Measurements from ENCODE around the gene ARHGAP19. TPM values are rescaled to one million over a fixed set of nuclear protein-coding genes. Genes with fewer than 3 reads are reported as not detected.
A peak's percentile ranks its signal among the peaks of the same experiment; 100 is the strongest.

ARHGAP19 gene
- polyA plus RNA-seq: 1 to 10 TPM; 1.7 to 4.8 (median 2.4) TPM

DNA sequence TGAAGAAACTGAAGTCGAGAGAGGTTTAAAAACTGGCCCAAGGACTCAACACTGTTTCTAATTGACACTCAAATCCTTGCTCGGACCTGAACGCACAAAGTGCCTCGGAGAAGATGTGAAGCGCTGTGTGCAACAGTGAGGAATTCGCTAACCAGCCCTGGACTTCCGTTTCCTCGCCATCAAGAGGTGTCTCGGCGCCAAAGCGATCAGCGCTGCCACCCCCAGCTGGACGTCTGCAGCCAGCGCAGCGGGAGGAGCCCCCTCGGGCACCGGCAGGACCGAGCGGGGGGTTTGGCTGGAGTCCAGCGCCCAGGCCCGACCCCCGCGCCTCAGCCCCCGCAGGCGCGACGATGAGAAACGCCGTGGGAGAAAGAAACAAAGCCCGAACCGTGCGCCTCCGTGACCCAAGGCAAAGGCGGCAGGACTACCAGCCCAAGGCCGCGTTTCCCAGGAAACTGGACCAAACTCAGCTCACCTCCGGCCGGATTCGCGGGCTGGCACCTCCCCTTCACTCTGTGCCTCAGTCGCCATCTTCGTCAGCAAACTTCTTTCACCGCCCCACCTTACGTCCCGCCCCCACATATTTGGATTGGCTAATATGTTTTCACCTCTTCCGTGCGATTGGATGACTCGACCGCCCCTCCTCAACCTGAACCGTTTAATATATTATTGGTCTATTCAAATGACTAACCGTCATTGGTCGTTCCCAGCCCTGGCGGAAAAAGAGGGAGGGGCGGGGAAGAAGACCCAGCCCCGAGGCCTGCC is at the start of gene ARHGAP19:
Gene ARHGAP19 (minus strand): TSS at position 541 of the 765 bp plus-strand sequence. CDS start 10 bp downstream, at position 531.
- 0 to 1% (median 0%) methylated on average over 55 of the region's 55 CpGs for WGBS, 3 donors
- H3K27ac ChIP-seq (ENCODE audit: low read depth, low read length): no peak within 1 kb of the TSS

- H3K27ac ChIP-seq (ENCODE audit: low read depth, low read length): no peak overlapping the region
- WGBS, 3 donors: 73 to 78% (median 77%) methylated on average over 2 of the region's 2 CpGs
Observed at GRCh38 chr10:97341416-97341815, 49.0 kb upstream of the ARHGAP19 start.

- no peak overlapping the region for H3K27ac ChIP-seq (ENCODE audit: low read depth, low read length)
Observed at GRCh38 chr10:97338041-97338440, 45.6 kb upstream of the ARHGAP19 start.

GRCh38 chr10:97336942-97337831 is 44.8 kb upstream of the ARHGAP19 start:
- WGBS, 3 donors: 24 to 38% (median 34%) methylated on average over 11 of the region's 11 CpGs
- no peak overlapping the region for H3K27ac ChIP-seq (ENCODE audit: low read depth, low read length)

More at GRCh38 chr10:97338041-97338440, 45.6 kb upstream of the ARHGAP19 start:
- WGBS, 3 donors: 47 to 56% (median 50%) methylated on average over 5 of the region's 5 CpGs

- H3K27ac ChIP-seq (ENCODE audit: low read depth, low read length): no peak overlapping the region
Observed at GRCh38 chr10:97336446-97336845, 44.0 kb upstream of the ARHGAP19 start.

DNA sequence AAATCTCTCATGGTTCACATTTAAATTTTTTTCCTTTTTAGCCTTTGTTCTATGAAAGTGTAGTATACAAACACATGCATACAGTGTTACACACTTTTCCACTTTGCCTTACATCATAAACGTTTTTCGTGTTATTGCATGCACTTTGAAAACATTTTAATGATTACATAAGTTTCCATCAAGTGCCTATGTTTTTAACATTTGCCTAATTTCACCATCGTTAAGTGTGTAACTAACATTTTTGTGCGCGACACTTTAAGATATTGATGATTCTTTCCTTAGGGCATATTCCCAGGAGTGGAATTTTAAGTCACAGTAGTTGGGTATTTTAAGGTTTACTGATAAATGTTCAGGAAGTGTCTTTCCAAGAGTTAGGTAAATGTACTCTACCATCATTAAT is 43.6 kb upstream of the ARHGAP19 start:
- 39 to 47% (median 42%) methylated on average over 5 of the region's 5 CpGs for WGBS, 3 donors
- no peak overlapping the region for H3K27ac ChIP-seq (ENCODE audit: low read depth, low read length)

More at GRCh38 chr10:97336446-97336845, 44.0 kb upstream of the ARHGAP19 start:
- 34 to 41% (median 38%) methylated on average over 5 of the region's 5 CpGs for WGBS, 3 donors

GRCh38 chr10:97335188-97335619 is 42.8 kb upstream of the ARHGAP19 start:
- whole genome bisulfite sequencing, 3 donors: 5 to 9% (median 6%) methylated on average over 25 of the region's 25 CpGs
- no peak overlapping the region for H3K27ac ChIP-seq (ENCODE audit: low read depth, low read length)

DNA sequence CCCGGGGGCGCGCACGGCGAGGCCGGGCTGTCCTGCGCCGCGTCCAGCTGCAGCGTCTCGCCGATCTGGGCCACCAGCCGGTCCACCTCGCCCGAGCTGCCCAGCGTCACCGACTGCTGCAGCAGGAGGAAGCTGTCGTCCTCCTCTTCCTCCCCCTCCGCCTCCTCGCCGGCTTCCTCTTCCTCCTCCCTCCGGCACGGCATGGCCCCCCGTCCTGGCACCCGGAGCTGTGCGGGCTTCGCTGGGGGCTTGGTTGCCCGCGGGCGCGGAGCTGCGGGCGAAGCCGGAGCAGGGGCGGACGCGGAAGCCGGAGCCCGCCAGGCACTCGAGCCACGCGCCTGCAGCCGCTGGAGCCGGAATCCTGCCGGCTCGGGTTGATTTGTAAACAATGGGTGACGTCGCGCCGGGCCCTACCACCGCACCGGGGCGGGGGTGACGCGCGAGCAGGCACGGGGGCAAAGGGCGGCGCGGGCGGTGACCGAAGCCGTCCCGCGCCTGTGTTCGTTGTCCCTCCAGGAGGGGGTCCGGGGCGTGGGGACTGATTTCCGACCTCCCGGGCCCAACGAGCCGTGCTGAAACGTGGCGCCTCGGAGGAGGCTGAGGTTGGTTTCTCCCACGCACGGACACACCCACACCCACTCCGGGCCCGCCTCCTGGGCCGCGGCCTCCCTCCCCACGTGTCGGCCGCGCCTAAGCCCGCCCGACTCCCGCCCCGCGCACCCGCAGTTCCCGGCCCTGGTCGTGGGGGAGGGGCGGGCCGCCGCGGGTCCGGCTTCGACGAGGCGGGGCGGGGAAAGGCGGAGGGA is 42.1 kb upstream of the ARHGAP19 start, which contains the start of gene FRAT2:
Gene FRAT2 (minus strand): TSS at position 360 of the 806 bp plus-strand sequence. CDS start 157 bp downstream, at position 203.
- 0% methylated on average over 77 to 102 of the region's 103 CpGs for WGBS, 3 donors
- peak within 1 kb of the TSS; percentile 38 for H3K27ac ChIP-seq (ENCODE audit: low read depth, low read length)

DNA sequence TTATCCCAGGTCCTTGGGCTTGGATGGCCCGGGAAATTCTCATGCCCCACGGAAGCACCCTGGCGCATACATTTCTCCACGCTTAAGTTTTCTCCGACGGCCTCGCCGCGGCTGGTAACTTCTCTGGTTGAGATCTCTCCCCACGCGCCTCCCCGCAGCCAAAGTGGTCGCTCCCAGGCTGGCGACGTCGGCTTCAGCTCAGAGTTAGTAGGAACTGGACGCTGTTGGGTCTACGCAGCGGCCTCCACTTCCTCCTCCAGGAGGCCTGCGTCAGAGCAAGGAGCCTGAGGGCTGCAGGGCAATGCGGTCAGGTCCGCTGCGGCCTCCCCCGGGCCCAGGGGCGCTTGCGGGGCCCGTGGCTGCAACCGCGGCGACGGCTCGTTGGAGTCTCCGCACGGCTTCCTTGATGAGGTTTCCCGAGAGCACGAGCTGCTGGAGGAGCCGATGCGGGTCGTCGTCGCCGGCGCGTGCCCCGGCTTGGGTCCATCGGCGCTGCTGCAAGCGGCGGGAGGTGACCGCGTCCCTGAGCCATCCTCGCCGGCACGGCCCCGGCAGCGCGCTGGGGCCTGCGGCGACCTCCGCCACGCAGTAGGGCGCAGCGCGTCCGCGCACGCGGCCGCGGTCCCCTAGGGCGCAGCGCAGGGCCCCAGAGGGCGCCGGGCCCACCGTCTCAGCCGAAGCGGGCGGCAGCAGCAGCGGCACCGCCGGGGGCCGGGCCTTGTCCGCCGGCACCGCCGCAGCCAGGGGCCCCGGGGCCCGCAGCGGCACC is 41.3 kb upstream of the ARHGAP19 start:
- 0 to 1% (median 1%) methylated on average over 75 to 89 of the region's 89 CpGs for WGBS, 3 donors
- H3K27ac ChIP-seq (ENCODE audit: low read depth, low read length): peak overlapping the region; percentile 11

DNA sequence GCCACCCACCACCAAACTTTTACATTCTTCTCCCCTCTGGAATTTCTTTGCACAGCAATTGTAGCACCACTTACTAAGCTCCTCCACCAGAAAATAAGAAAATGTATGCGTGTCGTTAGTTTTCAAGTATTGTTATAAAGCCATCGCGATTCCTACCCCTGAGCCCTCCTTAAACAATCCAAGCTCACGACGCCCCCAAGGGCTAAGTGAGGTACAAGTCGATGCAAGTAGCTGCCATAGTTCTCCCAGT is 40.8 kb upstream of the ARHGAP19 start:
- 1 to 3% (median 1%) methylated on average over 7 of the region's 7 CpGs for WGBS, 3 donors
- H3K27ac ChIP-seq (ENCODE audit: low read depth, low read length): peak overlapping the region; percentile 11

DNA sequence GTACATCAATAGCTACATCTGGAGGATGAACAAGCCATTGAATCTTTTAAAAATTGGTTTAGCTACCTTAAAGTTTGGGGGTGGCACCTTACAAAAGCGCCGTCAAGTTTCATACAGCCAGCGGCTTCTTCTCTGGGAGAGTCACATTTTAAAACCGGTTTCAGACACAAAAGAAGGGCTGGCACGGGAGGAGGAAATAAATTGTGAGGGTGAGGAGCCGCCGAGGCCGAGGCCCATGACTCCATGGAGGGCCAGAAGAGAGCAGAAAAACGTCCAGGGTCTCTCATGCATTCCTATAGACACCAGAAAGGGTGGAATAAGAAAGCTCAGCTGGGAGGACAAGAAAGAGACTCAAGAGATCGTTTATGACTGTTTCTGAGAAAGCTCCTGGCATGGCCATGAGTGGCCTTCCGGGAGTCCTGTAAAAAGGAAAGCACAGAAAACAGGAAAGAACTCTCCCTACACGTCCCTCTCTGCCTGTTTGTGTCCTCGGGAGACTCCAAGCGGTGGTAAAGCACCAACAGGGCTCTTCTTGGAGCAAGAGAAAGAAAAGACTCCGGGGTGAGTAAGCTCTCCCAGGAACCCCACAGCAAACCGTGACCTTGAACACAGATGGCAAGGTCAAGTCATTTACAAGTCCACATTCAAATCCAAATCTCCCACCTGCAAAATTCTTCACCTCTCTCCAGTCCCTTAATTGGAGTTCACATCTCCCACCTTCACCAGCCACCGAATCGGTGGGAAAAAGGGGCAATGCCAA is 40.3 kb upstream of the ARHGAP19 start:
- peak overlapping the region; percentile 11 for H3K27ac ChIP-seq (ENCODE audit: low read depth, low read length)
- 11 to 17% (median 12%) methylated on average over 18 of the region's 18 CpGs for WGBS, 3 donors

- 66 to 73% (median 73%) methylated on average over 6 of the region's 6 CpGs for WGBS, 3 donors
- H3K27ac ChIP-seq (ENCODE audit: low read depth, low read length): no peak overlapping the region
Observed at GRCh38 chr10:97331153-97331703, 38.8 kb upstream of the ARHGAP19 start.

DNA sequence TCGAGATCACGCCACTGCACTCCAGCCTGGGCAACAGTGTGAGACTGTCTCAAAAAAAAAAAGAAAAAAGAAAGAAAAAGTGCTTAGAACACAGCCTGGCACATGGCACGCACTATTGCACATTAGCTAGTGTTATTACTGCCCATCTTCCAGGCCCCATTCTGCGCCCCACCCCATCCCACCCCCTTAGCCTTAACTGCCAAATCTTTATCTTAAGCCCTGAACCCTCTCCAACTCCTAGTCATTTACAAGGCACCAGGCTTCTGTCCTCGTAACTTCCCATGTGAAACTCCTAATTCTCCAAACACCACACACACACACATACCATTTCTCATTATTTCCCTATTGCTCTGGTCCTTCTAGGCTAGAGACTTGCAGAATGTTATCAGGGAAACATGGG is 37.3 kb upstream of the ARHGAP19 start:
- H3K27ac ChIP-seq (ENCODE audit: low read depth, low read length): no peak overlapping the region
- WGBS, 3 donors: 57 to 93% (median 89%) methylated on average over 5 of the region's 5 CpGs

DNA sequence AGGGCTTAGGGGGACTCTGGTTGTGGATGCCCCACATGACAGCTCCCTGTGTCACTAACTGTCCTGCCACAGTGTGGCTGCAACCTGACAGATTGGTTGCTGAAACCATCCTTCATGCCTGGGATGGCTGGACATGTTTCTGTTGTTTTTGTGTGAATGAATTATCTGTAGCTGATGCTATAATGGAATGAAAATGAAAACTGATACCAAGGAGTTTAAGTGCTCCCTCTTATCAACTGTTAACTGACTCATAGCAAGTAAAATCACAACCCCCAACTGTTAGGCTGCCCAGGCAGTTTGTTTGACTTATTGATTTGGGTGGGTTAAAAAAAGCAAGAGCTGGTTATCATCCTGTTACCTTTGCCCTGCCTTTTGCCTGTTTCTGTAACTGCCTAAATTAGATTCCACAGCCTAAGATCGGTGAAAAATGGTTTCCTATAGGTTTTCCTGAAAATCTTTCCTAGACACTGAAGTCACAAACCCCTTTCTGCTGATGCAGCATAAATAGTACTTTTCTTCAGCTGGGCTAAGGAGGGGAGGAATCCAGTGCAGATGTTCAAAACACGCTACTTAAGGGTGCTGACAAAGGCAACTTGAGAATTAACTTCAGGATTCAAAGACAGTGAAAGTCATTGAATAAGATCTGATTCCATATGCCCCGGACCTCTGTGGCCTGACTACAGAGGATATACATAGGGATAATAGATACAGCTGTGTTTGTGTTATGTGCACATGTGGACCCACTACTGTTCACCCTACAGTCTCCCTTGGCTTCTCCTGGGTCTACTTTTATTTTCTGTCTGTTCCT is 36.4 kb upstream of the ARHGAP19 start:
- no peak overlapping the region for H3K27ac ChIP-seq (ENCODE audit: low read depth, low read length)
- 32 to 79% (median 75%) methylated on average over 3 of the region's 3 CpGs for WGBS, 3 donors

DNA sequence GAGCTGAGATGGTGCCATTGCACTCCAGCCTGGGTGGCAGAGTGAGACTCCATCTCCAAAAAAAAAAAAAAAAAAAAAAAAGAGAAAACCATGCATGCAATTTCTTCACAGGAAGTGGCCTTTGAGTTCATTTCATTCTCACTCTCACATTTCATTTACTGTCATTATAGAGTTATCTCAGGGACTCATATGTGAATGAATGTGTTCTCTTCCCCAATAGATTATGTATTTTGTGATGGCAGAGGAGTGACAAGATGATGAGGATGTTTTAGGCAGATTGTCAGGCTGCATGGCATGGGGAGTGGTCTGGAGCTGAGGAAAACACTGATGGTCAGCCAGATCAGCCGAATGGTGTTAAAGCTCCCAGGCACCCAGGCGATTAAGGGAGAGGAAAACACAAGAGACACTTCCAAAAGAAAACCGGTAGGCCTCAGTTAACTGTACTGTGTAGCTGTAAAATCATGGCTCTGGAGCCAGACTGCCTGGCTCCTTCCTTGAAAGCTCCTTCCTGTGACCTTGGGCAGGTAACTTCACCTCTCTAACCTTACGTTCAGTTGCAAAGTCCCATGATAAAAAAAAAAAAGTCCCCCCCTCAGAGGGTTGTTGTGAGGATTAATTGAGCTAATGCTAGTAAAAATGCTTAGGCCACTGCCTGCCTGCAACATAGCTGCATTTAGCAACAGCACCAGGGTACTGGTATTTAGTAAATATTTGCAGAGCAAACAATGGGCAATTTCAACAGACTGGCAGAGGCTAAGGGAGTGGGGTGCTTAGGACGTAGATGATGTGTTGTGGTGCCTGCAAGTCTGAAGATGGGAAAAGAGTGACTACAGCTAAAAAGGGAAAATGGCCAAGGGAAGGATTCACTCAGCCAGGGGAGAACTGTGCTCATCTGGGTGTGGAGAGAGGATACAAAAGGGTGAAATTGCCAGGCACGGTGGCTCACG is 35.2 kb upstream of the ARHGAP19 start:
- 33 to 76% (median 71%) methylated on average over 7 of the region's 7 CpGs for WGBS, 3 donors
- no peak overlapping the region for H3K27ac ChIP-seq (ENCODE audit: low read depth, low read length)

Measured in adipose tissue (tissue), 3 donors.